ENCODE measurements around the gene STX5. TPM values are rescaled to one million over a fixed set of nuclear protein-coding genes. Genes with fewer than 3 reads are reported as not detected.
A peak's percentile ranks its signal among the peaks of the same experiment; 100 is the strongest.
"Not testable (repeated sequence)": the region's sequence is repeated elsewhere in the genome, so short reads cannot be mapped to it uniquely, and the experiment has no call there.

STX5 gene
- total RNA-seq, 1 donor from 2014 or later, result 32.8 TPM

GRCh38 chr11:62786318-62787004 lies 45.4 kb downstream of the STX5 start:
- DNase-seq, result peak; percentile 71

- DNase-seq, result no peak
Observed at GRCh38 chr11:62782753-62783152, 49.1 kb downstream of the STX5 start.

GRCh38 chr11:62778441-62778840 lies 53.4 kb downstream of the STX5 start:
- no peak for DNase-seq

- DNase-seq, result no peak
Observed at GRCh38 chr11:62777389-62777788, 54.5 kb downstream of the STX5 start.

GRCh38 chr11:62775646-62776045 lies 56.2 kb downstream of the STX5 start:
- DNase-seq, result no peak

GRCh38 chr11:62774407-62774806 lies 57.4 kb downstream of the STX5 start:
- DNase-seq, result no peak

- DNase-seq, result peak; percentile 94
Observed at GRCh38 chr11:62771144-62772021, 60.5 kb downstream of the STX5 start, which contains the start of gene TAF6L. Gene TAF6L, plus strand, starts transcription at chr11:62771396. Its CDS starts 4,388 bp downstream, at chr11:62775784.

- peak; percentile 51 for DNase-seq
Observed at GRCh38 chr11:62770778-62771143, 61.1 kb downstream of the STX5 start.

- not testable (repeated sequence) for DNase-seq
Observed at GRCh38 chr11:62760867-62761227, 71.0 kb downstream of the STX5 start.

GRCh38 chr11:62757846-62758788 lies 73.7 kb downstream of the STX5 start:
- no peak for DNase-seq

Small RNA genes within 50 kb of the gene (small RNA-seq; reads per million reads assigned to genes)
- gene MIR6514 (0.20 reads per million), gene RF00099 (not detected), gene RNU6-118P (not detected), gene SNORD22 (not detected), gene SNORD26 (not detected), gene SNORD27 (not detected), gene SNORD28 (not detected), gene SNORD30 (828 reads per million, percentile 98 among the genes with 10 or more reads in this experiment)

Other genes with a start within 250 kb of the STX5 start
- 4.5 TPM for gene TUT1, start 240.5 kb downstream of the STX5 start, total RNA-seq
- gene MTA2, start 230.2 kb downstream of the STX5 start, total RNA-seq, result 129 TPM
- gene EML3, start 219.3 kb downstream of the STX5 start, total RNA-seq, result 4.5 TPM
- gene ROM1, start 218.8 kb downstream of the STX5 start, total RNA-seq, result 3.1 TPM
- gene B3GAT3, start 210.1 kb downstream of the STX5 start, total RNA-seq, result 21.4 TPM
- 61.8 TPM for gene GANAB, start 185.4 kb downstream of the STX5 start, total RNA-seq
- gene INTS5, start 178.7 kb downstream of the STX5 start, total RNA-seq, result 20.3 TPM
- gene C11orf98, start 166.8 kb downstream of the STX5 start, total RNA-seq, result 23.7 TPM
- 11.5 TPM for gene CSKMT, start 166.7 kb downstream of the STX5 start, total RNA-seq
- gene UQCC3, start 160.4 kb downstream of the STX5 start, total RNA-seq, result 6.9 TPM
- gene LBHD1, start 159.8 kb downstream of the STX5 start, total RNA-seq, result 0.94 TPM
- 91.4 TPM for gene UBXN1, start 153.0 kb downstream of the STX5 start, total RNA-seq
- 0.16 TPM for gene LRRN4CL, start 142.5 kb downstream of the STX5 start, total RNA-seq
- 133 TPM for gene BSCL2, start 124.6 kb downstream of the STX5 start, total RNA-seq
- gene GNG3, start 124.4 kb downstream of the STX5 start, total RNA-seq, result 20.0 TPM
- gene HNRNPUL2, start 104.6 kb downstream of the STX5 start, total RNA-seq, result 17.0 TPM
- 23.7 TPM for gene TTC9C, start 103.6 kb downstream of the STX5 start, total RNA-seq
- 20.1 TPM for gene ZBTB3, start 77.9 kb downstream of the STX5 start, total RNA-seq
- 47.1 TPM for gene POLR2G, start 70.5 kb downstream of the STX5 start, total RNA-seq
- gene TAF6L, start 60.7 kb downstream of the STX5 start, total RNA-seq, result 17.2 TPM
- 20.9 TPM for gene TMEM179B, start 44.6 kb downstream of the STX5 start, total RNA-seq
- gene TMEM223, start 40.0 kb downstream of the STX5 start, total RNA-seq, result 15.9 TPM
- 13.1 TPM for gene NXF1, start 26.6 kb downstream of the STX5 start, total RNA-seq
- gene TEX54, start 790 bp upstream of the STX5 start, total RNA-seq, result not detected
- 47.9 TPM for gene WDR74, start 7.5 kb upstream of the STX5 start, total RNA-seq
- gene SLC3A2, start 48.8 kb upstream of the STX5 start, total RNA-seq, result 87.3 TPM
- gene CHRM1, start 89.3 kb upstream of the STX5 start, total RNA-seq, result 12.3 TPM
- 8.4 TPM for gene SLC22A6, start 152.9 kb upstream of the STX5 start, total RNA-seq
- gene SLC22A8, start 183.8 kb upstream of the STX5 start, total RNA-seq, result 1.2 TPM